GM19395 (cell line): Measurements from ENCODE around the gene SNX20.

Source experiments
- ATAC-seq: cut with Tn5 transposase; IDR thresholded peaks from one replicate; pipeline ENCODE4 v1.9.1; 2021; ENCODE audit warnings: mild to moderate bottlenecking, moderate library complexity; ENCODE audit not compliant: unreplicated experiment

The SNX20 gene

GRCh38 chr16:50683689-50684374 is 2.7 kb upstream of the SNX20 start:
- ATAC-seq: peak; percentile 74

GRCh38 chr16:50680556-50680893 is 587 bp downstream of the SNX20 start:
- no peak for ATAC-seq

DNA sequence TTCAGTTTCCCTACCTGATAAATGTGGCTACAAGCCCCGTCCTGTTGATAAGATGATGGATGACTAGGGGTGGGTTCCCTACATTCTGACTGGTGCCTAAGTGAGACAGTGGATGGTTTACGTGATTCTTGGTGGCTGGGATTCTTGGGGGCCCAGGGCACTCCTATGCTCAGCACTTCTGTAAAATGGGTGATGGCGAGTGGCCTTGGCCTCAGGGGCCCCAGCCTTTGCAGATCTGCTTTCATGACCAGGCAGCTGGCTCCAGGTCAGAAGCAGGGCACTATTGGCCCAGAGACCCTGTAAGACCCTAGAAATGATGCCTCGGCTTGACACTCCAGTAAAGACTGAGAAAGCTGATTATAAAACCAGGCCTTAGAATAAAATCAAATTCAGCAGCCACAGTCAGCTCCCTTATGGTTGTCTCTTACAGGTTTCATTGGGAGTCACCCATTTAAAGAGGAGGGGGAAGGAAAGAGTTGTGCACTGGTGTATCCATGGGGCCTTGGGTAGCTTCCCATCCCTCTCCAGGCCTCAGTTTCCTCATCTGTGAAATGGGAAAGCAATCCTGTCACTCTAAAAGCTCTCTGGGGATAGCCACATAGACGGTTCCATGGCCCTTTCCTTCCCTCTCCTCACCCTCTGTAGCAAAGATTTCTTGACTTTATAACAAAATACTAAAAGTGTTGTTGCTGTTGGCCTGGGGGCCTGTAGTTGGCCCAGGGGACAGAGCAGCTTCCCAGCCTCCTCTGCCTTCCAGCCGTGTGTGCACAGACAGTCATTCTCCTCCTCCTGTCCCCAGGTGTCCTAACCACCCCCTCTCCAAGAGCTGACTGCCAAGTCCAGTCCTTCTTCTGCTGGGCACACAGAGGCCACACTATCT is 1.2 kb downstream of the SNX20 start:
- ATAC-seq: no peak

GRCh38 chr16:50679266-50679665 is 1.8 kb downstream of the SNX20 start:
- ATAC-seq: no peak

DNA sequence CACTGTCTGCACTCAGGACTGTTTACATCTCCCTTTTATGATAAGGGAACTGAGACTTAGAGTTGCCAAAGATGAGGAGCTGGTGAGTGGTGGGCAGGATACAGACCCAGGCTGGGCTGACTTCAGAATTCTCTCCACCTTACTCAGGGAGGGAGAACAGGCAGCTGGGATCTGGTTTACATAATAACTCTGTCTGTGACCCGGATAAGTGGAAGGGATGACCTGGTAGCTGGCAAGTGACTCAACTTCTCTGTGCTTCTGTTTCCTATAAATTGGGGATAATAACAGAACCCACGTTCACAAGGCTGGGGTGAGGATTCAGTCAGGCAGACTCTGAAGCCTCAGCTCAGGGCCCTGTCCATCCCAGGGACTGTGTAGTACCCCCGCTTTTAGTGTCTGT is 2.6 kb downstream of the SNX20 start:
- ATAC-seq: no peak

DNA sequence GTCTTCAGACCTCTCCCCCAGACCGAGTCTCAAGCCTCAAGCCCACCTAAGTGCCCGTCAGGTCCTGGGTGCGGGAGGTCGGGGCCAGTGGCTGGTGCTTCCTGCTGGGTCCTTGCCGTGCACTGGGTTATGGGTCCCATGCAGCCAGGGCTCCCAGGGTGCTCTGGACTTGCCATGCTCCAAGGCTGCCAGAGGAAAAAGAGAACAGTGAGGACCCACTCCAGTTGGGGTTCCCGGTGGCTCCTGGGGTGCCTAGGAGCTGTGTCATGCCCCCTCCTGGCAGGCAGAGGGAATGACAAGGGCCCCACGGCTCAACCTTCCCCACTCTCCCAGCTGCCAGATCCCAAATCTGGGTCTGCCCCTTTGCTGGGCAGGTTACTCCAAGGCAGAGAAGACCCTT is 3.8 kb downstream of the SNX20 start:
- no peak for ATAC-seq

DNA sequence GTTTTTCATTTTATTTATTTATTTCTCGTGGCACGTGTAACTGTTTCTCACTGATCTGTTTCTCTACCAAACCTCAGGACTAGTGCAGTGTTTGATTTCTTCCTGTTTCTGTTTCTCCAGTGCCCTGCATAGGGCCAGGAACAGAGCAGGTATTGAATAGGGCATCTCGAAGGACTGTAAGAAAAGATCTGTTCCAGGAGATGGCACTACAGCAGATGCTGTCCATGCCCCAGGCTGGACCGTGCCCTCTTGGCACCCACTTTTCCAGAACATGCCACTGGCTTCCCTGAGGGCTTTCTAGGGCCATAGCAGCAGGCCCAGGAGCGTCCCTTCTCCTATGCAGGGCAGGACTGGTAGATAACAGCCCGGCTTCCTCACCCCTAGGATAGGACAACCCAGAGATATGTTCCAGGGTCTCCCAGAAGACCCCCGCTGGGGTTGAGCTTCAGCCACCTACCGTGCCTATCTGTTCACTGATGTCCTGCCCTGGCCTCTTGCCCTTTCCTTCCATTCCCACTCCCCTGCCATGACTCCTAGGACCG is 4.4 kb downstream of the SNX20 start:
- no peak for ATAC-seq

DNA sequence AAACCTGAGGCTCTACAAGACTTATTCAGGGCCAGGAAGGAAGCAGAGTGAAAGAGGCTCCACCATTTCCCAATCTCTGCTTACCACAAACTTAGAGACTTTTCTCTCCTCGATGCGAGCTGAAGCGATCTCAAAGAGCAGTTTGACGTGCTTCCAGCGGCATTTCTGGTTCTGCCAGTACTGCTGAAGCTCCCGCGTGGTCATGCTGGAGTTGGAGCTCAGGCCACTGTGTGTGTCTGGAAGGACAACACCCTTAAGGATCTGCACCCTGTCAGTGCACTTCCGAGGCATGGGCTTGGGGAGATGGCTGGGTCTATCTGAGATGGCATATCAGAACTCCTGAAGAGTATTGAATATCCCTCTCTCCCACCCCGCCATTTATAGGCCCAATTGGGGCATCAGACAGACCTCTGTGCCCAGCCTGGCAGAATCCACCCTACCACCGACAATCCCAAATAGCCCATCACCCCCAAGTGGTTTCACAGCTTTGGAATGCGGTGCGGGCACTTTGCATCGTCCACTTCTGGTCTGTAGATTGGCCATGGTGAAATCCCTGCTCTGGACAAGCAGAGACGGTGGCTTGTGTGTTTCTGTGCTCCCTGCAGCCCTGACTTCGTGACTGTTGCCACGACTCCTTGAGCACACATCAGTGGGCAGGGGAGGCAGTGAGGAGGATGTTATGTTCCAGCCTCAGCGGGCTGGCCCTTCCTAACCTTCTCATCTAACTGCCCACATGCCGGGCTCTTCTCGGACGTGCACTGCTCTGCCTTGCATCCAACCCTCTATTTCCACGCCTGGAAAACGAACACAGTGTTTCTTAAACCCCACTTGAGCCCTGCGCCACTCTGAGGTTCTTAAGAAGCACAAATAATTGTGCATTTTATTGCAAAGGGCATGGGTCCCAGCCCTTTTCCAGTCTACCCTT is 5.2 kb downstream of the SNX20 start:
- ATAC-seq: no peak

DNA sequence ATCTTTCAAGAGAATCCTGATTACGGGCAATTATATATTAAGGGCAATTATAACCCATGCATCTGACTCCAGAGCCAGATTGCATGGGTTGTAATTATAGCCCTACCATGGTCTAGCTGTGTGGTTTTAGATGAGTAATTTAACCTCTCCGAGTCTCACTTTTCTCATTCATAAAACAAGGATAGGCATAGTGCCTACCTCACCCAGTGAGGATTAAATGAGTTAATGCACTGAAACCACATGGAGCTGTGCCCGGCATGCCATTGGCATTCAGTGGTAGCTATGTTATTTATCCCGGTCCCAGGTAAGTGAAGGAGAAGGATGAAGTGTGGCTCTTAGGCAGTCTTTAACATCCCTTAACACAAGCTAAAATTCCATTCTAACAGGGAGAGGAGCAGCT is 6.3 kb downstream of the SNX20 start:
- no peak for ATAC-seq

DNA sequence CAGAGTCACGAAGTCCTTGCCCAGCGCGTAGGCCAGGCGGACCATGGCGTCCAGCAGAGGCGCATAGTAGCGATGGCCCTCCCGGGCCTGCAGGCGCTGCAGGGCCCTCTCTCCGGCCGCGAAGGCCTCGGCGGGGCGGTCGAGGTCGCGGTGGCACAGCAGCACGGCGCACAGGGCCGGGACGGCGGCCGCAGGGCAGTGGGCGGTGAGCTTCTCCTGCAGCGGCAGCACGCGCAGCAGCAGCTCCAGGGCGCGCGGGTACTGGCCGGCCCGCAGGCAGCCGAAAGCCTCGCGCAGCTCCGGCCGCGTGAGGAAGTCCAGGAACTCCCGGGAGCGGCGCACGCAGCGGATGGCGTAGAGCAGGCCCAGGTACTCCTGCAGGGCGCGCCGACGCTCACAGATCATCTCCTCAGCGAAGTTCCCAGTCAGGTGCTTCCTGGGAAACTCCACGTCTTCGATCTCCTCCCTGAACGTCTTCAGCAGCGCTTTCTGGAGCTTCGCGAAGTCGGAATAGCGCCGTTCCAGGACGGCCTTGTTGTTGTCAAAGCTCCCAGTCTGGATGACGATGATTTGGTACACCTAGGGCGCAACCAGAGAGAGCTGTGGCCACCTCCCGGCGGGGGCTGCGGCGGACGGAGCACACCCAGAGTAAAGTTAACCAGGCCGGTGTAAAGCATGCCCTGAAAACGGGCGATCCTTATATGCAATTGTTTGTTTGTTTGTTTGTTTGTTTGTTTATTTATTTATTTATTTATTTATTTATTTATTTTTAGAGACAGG is 7.4 kb downstream of the SNX20 start:
- no peak for ATAC-seq

GRCh38 chr16:50671644-50672260 is 9.4 kb downstream of the SNX20 start:
- no peak for ATAC-seq

DNA sequence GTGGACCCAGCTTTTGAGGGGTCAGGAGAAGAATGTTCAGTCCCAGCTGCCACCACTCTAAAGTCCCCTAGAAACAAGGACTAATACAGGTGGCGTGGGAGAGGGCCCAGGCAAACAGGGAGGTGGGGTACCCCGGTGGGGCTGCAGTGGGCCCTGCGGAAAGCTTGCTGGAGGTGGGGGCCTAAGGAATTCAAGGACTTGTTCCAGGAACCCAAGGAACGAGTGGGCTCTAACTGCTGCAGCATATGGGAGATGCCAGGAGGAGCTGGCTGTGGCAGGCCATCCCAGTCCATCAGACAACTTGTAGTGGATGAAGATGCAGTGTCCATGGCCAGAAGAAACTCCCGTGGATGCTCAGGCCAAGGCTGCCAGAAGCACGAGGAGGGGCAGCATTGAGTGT is 10.6 kb downstream of the SNX20 start:
- no peak for ATAC-seq

GRCh38 chr16:50669741-50670140 is 11.4 kb downstream of the SNX20 start:
- no peak for ATAC-seq

- ATAC-seq: no peak
Measured at GRCh38 chr16:50668368-50669008, 12.6 kb downstream of the SNX20 start.

DNA sequence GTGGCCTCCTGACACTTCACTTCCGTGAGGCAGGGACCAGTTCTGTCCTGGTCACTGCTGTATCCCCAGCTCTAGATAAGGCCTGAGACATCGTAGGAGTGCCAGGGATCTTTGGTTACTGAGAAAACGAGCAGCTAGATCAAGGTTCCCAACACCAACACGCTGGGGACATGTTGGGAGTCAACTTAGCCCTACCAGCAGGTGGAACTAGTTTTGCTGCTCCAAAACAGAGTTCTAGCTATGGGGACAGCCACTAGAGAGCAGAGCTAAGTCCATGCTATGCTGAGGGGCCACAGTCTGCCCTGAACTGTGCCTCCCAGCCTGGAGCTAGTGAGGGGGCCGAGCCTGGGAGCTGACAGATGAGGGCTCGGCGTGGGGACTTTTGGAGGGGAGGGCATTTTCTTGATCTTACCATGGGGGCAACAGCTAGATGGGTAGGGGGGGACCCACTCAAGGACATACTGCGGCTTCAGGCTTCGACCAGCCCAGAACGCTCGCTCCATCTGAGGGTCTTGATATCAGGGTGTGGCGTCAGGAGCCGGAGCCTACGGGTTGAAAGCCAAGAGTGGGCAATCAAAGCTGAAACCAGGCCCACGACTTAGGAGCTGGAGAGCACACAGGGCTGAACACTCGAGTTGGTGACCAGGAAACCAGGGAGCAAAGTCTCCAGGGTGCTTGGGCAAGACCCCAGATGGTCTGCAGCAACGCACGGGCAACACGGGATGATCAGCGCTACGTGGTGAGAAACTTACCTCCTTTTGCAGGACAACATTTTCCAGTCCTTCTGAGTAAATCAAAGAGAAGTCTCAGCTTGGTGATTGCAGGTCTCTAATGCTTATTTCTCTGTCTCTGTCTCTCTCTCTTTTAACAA is 13.4 kb downstream of the SNX20 start:
- no peak for ATAC-seq

DNA sequence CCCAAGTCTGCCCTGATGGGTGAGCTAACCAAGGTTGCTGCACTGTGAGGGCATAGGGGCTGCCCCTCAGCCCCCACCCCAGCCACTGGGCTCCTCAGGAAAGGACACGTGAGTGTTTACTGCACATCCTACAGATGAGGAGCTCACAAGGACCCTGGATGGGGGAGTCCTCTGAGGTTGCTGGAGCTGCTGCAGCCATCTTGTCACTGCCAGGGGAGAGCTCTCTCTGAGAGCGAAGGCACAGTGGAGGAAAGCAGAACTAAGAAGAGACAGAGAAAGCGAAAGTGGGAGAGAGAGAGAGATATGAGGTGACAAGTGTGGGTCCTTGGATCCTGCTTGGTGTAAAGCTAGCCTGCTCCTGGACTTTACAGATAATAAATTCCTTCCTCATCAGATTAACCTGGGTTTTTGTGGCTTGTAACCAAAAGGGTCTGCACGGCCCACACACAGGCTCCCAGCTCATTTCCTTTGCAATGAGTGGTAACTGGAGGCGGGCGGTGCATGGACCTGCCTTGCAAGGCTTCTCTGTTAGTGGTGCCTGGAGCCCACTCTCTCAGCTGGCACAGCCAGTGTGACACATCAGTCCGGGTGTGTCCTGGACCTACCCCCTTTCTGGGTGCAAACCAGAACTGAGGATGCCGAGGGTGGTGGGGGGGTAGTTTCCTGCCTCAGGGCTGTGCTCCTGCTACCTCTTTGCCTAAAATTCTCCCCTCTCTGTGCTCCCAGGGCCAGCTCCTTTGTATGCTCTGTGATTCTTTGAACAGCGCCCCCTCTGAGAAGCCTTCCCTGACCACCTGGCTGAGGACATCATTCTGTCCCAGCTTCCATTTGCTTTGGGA is 14.2 kb downstream of the SNX20 start:
- ATAC-seq: peak; percentile 90

DNA sequence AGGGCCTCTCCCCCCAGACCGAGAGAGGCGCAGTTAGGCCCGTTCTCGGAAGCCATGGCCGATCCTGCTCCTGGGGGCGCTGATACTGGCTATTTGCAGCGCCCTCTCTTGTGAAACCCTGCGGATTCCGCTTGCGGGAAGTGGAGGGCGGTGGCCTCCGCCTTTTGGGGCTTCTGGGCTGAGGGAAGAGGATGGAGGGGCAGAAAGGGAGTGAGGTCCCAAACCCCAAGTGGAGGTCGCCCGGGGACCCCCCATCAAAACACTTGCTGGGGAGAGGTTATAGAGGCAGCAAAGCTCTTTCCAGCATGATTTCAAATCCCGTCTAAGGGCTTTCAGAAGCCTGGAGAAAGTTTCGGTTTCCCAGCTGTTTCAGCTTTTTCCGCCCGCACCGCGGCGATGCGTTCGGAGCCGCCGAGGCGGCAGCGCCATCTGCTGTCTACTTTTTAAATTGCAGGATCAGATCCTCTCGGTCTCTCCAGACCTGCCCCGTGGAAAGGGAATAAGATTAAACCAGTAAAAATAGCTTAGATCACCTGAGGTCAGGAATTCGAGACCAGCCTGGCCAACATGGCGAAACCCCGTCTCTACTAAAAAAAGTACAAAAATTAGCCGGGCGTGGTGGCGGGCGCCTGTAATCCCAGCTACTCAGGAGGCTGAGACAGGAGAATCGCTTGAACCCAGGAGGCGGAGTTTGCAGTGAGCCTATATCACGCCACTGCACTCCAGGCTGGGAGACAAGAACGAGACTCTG is 15.8 kb downstream of the SNX20 start:
- ATAC-seq: no peak
